Activated T-cell treated with anti-CD3 and anti-CD28 coated beads for 24 hours (primary cell): ENCODE measurements around the gene ELL.

ENCODE experiments used
- DNase-seq: peaks from one replicate; pipeline ENCODE4 v3.0.0-alpha.2; 2020; ENCODE audit warnings: low read depth

ELL gene

GRCh38 chr19:18433735-18434398 is 88.0 kb downstream of the ELL start:
- DNase-seq: no peak

- DNase-seq: no peak
Observed at GRCh38 chr19:18433015-18433691, 88.7 kb downstream of the ELL start.

GRCh38 chr19:18432275-18433014 is 89.4 kb downstream of the ELL start:
- DNase-seq: no peak

GRCh38 chr19:18431351-18432197 is 90.3 kb downstream of the ELL start:
- DNase-seq: no peak

- no peak for DNase-seq
Observed at GRCh38 chr19:18430417-18431144, 91.3 kb downstream of the ELL start.

GRCh38 chr19:18429717-18430416 is 92.0 kb downstream of the ELL start:
- DNase-seq: no peak

- peak; percentile 66 for DNase-seq
Observed at GRCh38 chr19:18428787-18429674, 92.8 kb downstream of the ELL start.

- DNase-seq: no peak
Observed at GRCh38 chr19:18428173-18428786, 93.6 kb downstream of the ELL start.

GRCh38 chr19:18427743-18428113 is 94.1 kb downstream of the ELL start:
- DNase-seq: no peak

- no peak for DNase-seq
Observed at GRCh38 chr19:18427080-18427742, 94.7 kb downstream of the ELL start.

GRCh38 chr19:18426416-18426767 is 95.5 kb downstream of the ELL start:
- no peak for DNase-seq

GRCh38 chr19:18425515-18426415 is 96.1 kb downstream of the ELL start:
- DNase-seq: no peak

- DNase-seq: no peak
Observed at GRCh38 chr19:18424890-18425514, 96.9 kb downstream of the ELL start.

GRCh38 chr19:18424122-18424889 is 97.6 kb downstream of the ELL start:
- DNase-seq: no peak

- no peak for DNase-seq
Observed at GRCh38 chr19:18423258-18424020, 98.4 kb downstream of the ELL start.
